ENCODE measurements around the gene TSC2. TPM values are rescaled to one million over a fixed set of nuclear protein-coding genes. Genes with fewer than 3 reads are reported as not detected.
A peak's percentile ranks its signal among the peaks of the same experiment; 100 is the strongest.

Gene TSC2
- total and polyA plus RNA-seq, 2 donors (not counting 3 experiments of a cell fraction or from before 2014, with no cell fraction given), result 87.9 to 144 TPM

DNA sequence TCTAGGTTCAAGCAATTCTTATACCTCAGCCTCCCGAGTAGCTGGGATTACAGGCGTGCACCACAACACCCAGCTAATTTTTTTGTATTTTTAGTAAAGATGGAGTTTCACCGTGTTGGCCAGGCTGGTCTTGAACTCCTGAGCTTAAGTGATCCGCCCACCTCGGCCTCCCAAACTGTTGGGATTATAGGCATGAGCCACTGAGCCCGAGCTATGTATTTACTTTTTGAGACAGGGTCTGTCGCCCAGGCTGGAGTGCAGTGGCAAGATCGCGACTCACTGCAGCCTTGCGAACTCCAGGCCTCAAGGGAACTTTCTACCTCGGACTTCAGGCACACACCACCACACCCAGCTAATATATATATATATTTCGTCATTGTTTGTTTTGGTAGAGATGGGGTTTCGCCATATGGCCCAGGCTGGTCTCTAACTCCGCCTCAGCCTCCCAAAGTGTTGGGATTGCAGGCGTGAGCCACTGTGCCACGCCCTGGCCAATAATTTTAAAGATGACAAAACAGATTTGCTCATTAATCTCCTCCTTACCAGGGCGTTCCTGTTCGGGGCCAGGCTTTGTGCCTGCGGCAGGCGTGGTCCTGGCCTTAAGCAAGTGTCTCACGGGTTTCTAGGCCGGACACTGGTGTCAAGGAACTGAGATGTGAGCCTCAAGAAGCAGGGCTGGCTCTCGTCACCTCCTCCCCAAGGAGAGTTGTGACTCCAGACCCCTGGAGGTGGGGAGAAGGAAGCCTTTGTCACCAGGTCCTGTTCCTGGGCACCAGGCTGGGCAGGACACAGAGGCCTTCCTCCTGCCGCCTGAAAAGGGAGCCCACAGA lies 32.5 kb upstream of the TSC2 start:
- Histone ChIP-seq H3K9me3 (replicated peaks; ENCODE audit: control insufficient read depth, insufficient read depth, low read length) (no peaks in the 10 kb centered on the region), H3K9me1 (replicated peaks; ENCODE audit: control insufficient read depth, extremely low read depth, insufficient read depth, low read length) (no peaks in the 10 kb centered on the region), H2AFZ (ENCODE audit: low read depth, low read length) (no peak overlapping the region), H3K4me2 (ENCODE audit: insufficient read depth, low read length) (no peak overlapping the region), H3K36me3 (ENCODE audit: control insufficient read depth in 2 of 2, extremely low read depth in 1 of 2, insufficient read depth in 2 of 2, low read length in 2 of 2) (no peaks in the 10 kb centered on the region), H3K27me3 (ENCODE audit: control insufficient read depth in 2 of 2, insufficient read depth in 2 of 2, low read length in 2 of 2) (peaks cover 2 to 8% of the 10 kb centered on the region in 2 experiments), H3K9ac (replicated peaks; ENCODE audit: extremely low read depth, insufficient read depth, low read length) (no peak overlapping the region), H3K79me2 (ENCODE audit: control insufficient read depth, insufficient read depth, low read length) (peaks cover 2% of the 10 kb centered on the region), H3K4me1 (ENCODE audit: control insufficient read depth, extremely low read depth, insufficient read depth, low read length) (peaks cover 6% of the 10 kb centered on the region), H3K4me3 (replicated peaks in 1 of 3; ENCODE audit: insufficient read depth in 1 of 3, low read depth in 1 of 3, low read length in 3 of 3) (no peak overlapping the region), H3K27ac (ENCODE audit: insufficient read depth, low read depth, low read length) (no peak overlapping the region), H4K20me1 (replicated peaks; ENCODE audit: control insufficient read depth, extremely low read depth, insufficient read depth, low read length) (no peaks in the 10 kb centered on the region)
- FAIRE-seq (peak; percentile 40), DNase-seq (ENCODE audit: low read depth, low spot score) (no peak)
- POLR2A ChIA-PET, result no interaction called here
- no peak for TF ChIP-seq GATA2 (IDR thresholded peaks at IDR 0.05; ENCODE audit: insufficient read depth, insufficient read length, low read depth, low read length)
- TF ChIP-seq FOS (IDR thresholded peaks at IDR 0.05; ENCODE audit: borderline replicate concordance, insufficient read depth, low read length), result no peak
- no TSS peak for BruUV-seq (replicated peaks)
- CTCF ChIA-PET, result interaction anchor here (0.9 to 1.1 kb wide), 3 partner anchors 11 to 125 kb away, joined by 3 to 5 read pairs (median 3); no protein-coding TSS in a partner anchor
- intact Hi-C loops (cut with micrococcal nuclease) (no loop called here), dilution Hi-C loops (cut with MboI; ENCODE audit: extremely low pct_ligation_motif_present, low sequenced_read_pairs) (no loop called here)

DNA sequence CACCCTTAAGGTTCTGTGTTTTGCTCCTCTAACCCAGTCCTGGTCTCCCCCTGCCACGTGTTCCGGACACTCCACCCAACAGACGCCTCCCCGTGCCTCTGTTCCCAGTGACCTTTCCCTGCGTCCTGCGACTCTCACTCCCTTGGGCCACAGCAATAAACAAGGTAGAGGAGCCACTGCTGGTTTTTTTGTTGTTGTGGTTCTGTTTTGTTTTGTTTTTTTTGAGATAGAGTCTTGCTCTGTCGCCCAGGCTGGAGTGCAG lies 31.9 kb upstream of the TSC2 start:
- no peaks in the 10 kb centered on the region for H3K79me2 ChIP-seq (ENCODE audit: control insufficient read depth, insufficient read depth, low read length)
- intact Hi-C loops (cut with micrococcal nuclease) (no loop called here), dilution Hi-C loops (cut with MboI; ENCODE audit: extremely low pct_ligation_motif_present, low sequenced_read_pairs) (no loop called here)
- H3K27me3 ChIP-seq (ENCODE audit: control insufficient read depth in 2 of 2, insufficient read depth in 2 of 2, low read length in 2 of 2), result peaks cover 4 to 11% of the 10 kb centered on the region in 2 experiments
- ChIA-PET POLR2A (no interaction called here), CTCF (interaction anchor here (0.8 to 8.9 kb wide), 9 partner anchors 8 to 131 kb away, joined by 3 to 137 read pairs (median 4); no protein-coding TSS in a partner anchor)
- H3K9me3 ChIP-seq (replicated peaks; ENCODE audit: control insufficient read depth, insufficient read depth, low read length), result no peaks in the 10 kb centered on the region
- H3K27ac ChIP-seq (ENCODE audit: insufficient read depth, low read depth, low read length), result no peak overlapping the region
- H3K4me1 ChIP-seq (ENCODE audit: control insufficient read depth, extremely low read depth, insufficient read depth, low read length), result peaks cover 6% of the 10 kb centered on the region
- no peak overlapping the region for H2AFZ ChIP-seq (ENCODE audit: low read depth, low read length)
- H4K20me1 ChIP-seq (replicated peaks; ENCODE audit: control insufficient read depth, extremely low read depth, insufficient read depth, low read length), result no peaks in the 10 kb centered on the region
- no peak for DNase-seq (ENCODE audit: low read depth, low spot score)
- no peaks in the 10 kb centered on the region for H3K9me1 ChIP-seq (replicated peaks; ENCODE audit: control insufficient read depth, extremely low read depth, insufficient read depth, low read length)
- H3K4me2 ChIP-seq (ENCODE audit: insufficient read depth, low read length), result no peak overlapping the region
- FAIRE-seq, result no peak
- H3K36me3 ChIP-seq (ENCODE audit: control insufficient read depth in 2 of 2, extremely low read depth in 1 of 2, insufficient read depth in 2 of 2, low read length in 2 of 2), result no peaks in the 10 kb centered on the region
- no peak overlapping the region for H3K4me3 ChIP-seq (replicated peaks in 1 of 3; ENCODE audit: insufficient read depth in 1 of 3, low read depth in 1 of 3, low read length in 3 of 3)
- BruUV-seq (replicated peaks), result no TSS peak
- H3K9ac ChIP-seq (replicated peaks; ENCODE audit: extremely low read depth, insufficient read depth, low read length), result no peak overlapping the region
- TF ChIP-seq JUN (IDR thresholded peaks at IDR 0.05; ENCODE audit: borderline replicate concordance, insufficient read depth, insufficient read length, low read depth) (no peak), POLR2AphosphoS5 (IDR thresholded peaks at IDR 0.05; ENCODE audit: insufficient read depth, low read depth, low read length) (no peak), FOS (IDR thresholded peaks at IDR 0.05; ENCODE audit: borderline replicate concordance, insufficient read depth, low read length) (no peak), POLR2A (IDR thresholded peaks at IDR 0.05; ENCODE audit: low read depth, low read length) (no peak), MYC (IDR thresholded peaks at IDR 0.05; ENCODE audit: low read depth, low read length) (no peak), EZH2 (IDR thresholded peaks at IDR 0.05; ENCODE audit: borderline replicate concordance, low read depth, low read length, severe bottlenecking) (no peak), GATA2 (IDR thresholded peaks at IDR 0.05; ENCODE audit: insufficient read depth, insufficient read length, low read depth, low read length) (no peak)
- TF ChIP-seq, protein P1, sequence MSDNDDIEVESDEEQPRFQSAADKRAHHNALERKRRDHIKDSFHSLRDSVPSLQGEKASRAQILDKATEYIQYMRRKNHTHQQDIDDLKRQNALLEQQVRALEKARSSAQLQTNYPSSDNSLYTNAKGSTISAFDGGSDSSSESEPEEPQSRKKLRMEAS (IDR thresholded peaks at IDR 0.05; ENCODE audit: insufficient read depth, insufficient read length), result no peak
- TF ChIP-seq, protein P2, sequence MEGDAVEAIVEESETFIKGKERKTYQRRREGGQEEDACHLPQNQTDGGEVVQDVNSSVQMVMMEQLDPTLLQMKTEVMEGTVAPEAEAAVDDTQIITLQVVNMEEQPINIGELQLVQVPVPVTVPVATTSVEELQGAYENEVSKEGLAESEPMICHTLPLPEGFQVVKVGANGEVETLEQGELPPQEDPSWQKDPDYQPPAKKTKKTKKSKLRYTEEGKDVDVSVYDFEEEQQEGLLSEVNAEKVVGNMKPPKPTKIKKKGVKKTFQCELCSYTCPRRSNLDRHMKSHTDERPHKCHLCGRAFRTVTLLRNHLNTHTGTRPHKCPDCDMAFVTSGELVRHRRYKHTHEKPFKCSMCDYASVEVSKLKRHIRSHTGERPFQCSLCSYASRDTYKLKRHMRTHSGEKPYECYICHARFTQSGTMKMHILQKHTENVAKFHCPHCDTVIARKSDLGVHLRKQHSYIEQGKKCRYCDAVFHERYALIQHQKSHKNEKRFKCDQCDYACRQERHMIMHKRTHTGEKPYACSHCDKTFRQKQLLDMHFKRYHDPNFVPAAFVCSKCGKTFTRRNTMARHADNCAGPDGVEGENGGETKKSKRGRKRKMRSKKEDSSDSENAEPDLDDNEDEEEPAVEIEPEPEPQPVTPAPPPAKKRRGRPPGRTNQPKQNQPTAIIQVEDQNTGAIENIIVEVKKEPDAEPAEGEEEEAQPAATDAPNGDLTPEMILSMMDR (IDR thresholded peaks at IDR 0.05; ENCODE audit: extremely low read depth in 1 of 2, insufficient read depth in 1 of 2, low read depth in 1 of 2, low read length in 2 of 2), result no peak

All from endothelial cell of umbilical vein (primary cell).